Pulmonary artery endothelial cell (primary cell): Measurements from ENCODE around the gene IMMP2L. TPM values are rescaled to one million over a fixed set of nuclear protein-coding genes. Genes with fewer than 3 reads are reported as not detected.
"Not testable (repeated sequence)": the region's sequence is repeated elsewhere in the genome, so short reads cannot be mapped to it uniquely, and the experiment has no call there.

ENCODE experiments used
- DNase-seq: peaks from one replicate; pipeline ENCODE4 v3.0.0-alpha.2; 2011; ENCODE audit warnings: low read depth, low spot score
- total RNA-seq: library from RNA; depleted of rRNA; stranded (reverse); fragments of >200 nt; gene quantifications from 2 replicates; pipeline ENCODE4 v1.2.3, GENCODE V29; 2014

Gene IMMP2L
- total RNA-seq, 1 donor from 2014 or later: 9.6 TPM

DNA sequence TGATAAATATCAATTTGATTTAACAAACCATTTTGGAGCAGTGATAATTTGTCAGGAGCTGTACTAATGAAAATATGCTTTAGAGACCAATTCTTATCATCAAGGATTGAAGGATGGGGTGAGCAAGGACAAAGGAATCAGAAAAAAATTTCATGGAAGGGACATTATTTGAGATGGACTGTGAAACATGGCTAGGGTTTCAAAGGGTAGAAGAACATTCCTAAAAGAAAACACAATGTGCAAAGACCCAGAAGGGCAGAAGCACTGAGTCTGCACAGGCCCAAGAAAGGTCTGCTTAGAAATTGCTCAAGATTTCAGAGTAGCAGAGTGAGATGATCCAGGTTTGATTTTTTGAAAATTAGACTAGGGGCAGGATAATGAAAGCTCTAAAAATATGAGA is 296.9 kb downstream of the IMMP2L start:
- no peak for DNase-seq

- no peak for DNase-seq
Observed at GRCh38 chr7:111264981-111265380, 297.3 kb downstream of the IMMP2L start.

DNA sequence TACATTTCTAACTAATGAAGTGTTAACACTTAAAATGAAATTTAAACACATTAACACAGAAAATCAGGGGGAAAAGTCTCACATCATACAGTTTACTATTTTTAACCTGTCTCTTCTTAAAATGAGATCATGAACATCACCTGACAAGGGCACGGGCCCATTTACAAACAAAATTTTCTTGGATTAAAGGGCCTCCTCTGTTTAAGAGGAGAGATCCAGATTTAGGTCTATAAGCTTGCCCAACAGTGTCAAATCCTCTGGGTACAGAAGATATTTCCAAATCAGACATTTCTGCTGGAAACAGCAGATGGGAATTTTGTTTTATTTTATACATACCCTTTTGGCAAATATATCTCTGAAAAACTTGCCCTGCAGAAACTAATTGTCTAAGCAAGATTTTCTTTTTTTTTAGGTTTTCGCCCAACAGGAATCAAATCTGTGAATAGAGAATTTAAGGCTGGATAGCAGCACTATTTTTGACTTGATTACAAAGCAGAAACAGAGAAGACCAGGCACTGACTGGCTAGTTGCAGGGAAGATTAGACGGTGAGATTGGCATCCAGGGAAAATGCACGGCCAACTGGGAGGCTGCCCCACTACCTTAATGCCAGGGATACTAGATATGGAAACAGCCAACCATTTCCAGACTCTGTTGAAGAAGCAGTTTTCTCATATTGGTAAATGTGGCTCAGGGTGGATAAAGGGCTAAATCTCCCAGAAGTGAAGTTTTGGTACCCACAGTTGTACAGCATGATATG is 298.0 kb downstream of the IMMP2L start:
- DNase-seq: no peak

GRCh38 chr7:111262293-111263116 is 299.8 kb downstream of the IMMP2L start:
- DNase-seq: no peak

DNA sequence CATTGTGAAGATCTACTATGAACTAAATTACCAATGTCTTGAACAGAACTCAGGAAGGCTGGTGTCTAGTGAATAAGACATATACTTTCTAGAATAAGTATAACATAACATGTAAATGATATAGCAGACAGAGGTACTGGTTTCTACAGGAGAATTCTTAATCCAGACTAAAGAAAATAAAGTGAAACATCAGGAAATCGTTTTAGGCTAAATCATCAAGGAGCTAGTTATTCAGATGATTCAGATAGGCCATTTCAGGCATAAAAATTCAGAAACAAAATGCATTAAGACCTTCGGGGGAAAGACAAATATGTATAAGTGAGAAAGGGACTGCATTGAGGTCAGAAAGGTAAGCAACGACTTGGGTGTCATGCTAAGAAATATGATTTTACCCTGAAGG is 300.8 kb downstream of the IMMP2L start:
- no peak for DNase-seq

GRCh38 chr7:111259991-111260390 is 302.3 kb downstream of the IMMP2L start:
- DNase-seq: no peak

DNA sequence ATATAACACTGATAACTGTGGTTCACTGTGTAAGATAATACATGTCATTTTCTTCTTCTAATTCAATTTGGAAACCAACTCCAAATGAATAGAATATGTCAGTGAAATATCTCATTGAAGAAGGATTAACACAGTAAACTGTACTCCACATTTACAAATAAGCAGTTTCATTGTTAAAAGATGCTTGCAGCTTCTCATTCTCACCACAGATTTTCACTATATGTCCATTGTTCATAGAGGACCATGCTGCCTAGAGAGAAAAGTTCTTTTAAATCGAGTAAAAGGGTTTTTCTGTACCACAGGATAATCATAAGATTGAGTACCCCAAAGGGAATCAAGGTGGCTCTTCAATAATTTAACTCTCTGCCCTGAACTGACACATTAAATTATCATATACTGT is 305.9 kb downstream of the IMMP2L start:
- no peak for DNase-seq

DNA sequence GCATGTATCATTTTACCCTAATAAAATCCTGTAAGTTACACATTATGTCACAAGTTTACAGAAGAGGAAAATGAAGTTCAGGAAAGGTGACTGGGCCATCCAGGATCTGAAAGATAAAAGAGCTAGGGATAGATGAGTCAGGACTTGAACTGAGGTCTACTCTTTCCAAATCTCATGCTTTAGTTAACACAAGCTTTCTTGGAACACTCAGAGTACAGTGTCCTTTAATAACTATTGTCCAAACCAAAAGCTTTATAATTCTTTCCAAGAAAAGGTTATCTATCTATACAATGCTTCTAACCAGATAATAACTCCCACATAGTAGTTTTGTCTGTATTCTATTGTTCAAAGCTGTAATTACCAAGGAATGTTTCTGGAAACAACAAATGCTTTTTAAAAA is 306.7 kb downstream of the IMMP2L start:
- no peak for DNase-seq

DNA sequence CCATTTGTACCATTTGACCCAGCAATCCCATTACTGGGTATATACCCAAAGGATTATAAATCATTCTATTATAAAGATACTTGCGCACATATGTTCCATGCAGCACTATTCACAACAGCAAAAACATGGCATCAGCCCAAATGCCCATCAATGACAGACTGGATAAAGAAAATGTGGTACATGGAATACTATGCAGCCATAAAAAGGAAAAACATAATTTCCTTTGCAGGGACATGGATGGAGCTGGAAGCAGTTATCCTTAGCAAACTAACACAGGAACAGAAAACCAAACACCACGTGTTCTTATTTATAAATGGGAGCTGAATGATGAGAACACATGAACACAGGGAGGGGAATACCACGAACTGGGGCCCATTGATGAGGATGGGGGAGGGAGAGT is 310.9 kb downstream of the IMMP2L start:
- DNase-seq: not testable (repeated sequence)

DNA sequence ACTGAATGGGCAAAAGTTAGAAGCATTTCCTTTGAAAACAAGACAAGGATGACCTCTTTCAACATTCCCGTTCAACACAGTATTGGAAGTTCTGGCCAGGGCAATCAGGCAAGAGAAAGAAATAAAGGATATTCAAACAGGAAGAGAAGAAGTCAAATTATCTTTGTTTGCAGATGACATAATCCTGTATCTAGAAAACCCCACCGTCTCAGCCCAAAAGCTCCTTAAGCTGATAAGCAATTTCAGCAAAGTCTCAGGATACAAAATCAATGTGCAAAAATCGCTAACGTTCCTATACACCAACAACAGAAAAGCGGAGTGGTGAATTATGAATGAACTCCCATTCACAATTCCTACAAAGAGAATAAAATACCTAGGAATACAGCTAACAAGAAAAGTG is 312.5 kb downstream of the IMMP2L start:
- not testable (repeated sequence) for DNase-seq

DNA sequence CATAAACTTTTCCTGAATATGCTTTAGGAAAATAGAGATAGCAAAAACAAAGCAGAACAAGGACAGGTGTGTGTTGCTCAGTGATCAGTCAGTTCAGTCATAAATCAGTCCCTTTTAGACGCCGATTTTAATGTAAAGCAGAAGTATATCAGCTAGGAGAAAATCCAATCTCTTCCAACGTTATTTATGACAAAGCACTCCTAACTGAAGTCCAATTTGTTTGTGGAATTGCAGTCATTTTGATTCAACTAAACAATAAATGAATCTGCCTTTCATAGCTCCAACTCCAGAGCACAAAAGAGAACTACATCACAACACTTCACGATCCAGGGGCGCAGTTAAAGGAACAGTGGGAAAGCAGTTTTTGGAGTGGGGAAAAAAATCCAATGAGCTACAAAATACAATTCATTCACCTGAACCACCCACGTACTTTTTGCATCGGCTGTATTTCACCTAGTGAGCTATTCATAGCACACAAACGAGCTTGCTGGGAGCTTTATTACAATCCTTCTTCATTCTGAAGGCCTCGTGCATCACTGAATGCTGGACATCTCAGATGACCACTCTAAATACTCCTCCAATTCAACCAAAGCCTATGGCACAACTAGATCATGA is 320.0 kb downstream of the IMMP2L start:
- DNase-seq: no peak

DNA sequence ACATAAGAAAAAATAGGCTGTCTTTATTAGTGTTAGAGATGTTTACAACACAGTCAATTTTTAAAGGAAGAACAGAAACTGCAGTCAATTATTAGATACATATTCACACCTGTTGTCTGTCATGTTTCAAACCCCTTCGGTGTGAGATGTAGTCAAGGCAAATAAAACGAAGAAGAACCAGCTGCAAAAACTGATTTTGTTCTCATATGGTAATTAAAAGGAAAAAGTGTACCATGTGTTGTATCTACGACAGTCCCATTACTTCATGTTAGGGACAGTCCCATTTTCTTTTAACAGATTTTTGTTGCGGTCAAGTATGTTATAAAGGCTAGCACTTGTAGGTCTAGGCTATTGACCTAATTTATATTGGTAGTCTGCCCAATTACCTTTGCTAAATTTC is 321.9 kb downstream of the IMMP2L start:
- DNase-seq: no peak

DNA sequence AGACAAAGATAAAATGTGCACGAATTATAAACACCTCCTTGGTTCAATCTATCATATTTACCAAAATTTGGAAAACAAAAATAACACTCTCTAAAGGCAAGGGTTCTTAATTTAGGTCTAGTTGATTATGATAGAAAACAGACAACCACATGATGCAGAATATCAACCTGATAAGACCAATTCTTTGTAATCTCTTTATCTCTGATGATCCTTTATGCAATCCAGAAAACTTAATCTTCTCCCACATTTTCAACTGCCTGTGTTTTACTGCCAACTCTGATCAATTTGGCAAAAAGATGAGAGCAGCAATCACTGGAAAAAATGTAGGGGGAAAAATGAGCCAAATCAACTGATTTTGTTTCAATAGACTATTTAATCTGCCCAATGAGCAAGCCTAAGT is 322.9 kb downstream of the IMMP2L start:
- DNase-seq: no peak

DNA sequence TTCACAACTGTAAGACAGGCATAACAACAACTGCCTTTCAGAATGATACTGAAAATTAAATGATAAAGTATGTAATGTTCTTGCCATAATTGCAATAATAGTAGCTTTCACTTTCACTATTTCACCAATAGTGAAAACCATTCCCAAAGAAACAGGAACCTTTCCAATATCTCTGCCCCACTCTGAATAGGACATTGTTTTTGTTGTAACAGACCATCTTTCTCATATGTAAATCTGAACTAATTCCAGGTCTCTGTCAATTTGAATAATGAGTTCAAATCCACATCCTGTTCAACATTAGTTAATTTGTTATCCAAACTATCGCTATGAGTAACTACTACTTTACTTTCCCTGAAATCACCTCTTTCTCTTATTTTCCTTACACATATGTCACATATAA is 323.4 kb downstream of the IMMP2L start:
- no peak for DNase-seq

GRCh38 chr7:111235709-111236108 is 326.6 kb downstream of the IMMP2L start:
- no peak for DNase-seq

DNA sequence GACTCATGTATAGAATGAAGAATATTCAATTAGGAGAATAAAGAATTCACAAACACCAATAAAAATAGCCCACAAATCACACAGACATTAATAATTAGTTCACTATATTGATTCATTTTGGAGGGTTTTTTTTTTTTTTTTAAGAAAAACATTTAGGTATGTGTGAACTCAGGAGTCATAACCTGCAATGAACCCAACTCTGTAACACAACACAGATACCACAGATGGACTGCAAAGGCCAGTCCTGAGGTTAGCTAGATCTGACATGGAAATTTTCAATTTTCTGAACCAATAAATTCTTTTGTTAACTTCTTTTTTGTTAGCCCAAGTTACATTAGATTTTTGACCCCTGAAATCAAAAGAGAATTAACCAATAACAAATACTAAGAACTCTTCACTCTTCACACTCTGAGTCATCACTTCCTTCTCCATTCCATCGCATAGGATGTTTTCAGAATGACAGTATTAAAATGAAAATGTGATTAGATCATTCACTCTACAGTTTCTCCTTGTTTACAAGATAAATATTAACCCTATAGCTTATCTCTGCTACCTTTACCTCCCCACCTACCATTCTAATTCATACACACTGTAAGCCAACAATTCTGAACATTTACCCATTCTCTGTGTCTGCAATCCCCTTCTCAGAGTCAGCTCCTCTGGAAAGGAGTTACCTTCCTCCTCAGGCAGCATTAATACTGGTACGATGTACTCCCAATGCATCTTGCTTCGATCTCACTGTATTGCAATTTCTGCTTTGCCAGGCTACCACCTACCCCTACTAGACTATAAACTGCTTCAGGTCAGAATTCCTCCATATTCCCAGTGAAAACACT is 329.8 kb downstream of the IMMP2L start:
- DNase-seq: peak; percentile 39

DNA sequence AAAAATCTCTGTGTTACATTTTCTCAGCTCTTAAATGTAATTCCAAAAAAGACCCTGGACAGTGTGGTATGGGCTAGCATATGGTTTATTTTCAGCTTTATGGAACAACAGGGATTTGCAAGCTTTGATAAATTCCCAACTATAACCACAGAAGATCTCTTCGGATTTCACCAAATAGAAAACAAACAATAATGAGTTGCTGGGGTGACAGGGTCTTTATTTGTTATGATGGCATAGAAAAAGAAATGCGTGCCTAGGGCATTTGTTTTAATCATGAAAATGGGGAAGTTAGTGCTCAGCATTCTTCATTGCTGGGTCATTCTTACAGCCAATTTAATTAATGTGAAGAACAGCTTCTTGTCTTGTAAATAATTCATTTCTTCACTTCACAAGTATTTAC is 332.4 kb downstream of the IMMP2L start:
- DNase-seq: no peak

DNA sequence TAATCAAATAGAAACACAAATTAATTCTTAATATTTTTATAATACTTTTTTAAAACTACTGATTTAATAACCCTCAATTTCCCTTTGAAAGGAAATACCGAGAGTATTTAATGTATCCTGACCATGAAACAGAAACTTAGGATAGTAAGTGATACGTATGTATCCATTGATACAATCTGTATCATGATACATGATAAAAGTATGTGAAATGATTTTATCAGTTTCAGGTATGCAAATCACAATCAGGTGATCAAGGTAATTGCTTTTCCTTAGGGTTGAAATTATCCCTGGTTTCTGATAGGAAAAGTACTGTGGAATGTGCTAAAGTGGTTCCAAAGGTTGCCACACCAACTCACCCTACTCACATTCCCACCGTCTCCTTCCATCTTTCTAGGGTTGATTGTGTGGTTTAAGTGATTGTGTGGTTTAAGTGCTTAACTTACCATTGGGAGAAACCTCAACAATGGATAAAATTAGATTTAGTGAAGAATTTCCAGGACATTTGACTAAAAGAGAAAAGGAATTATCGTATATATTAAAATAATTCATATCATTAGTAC is 333.0 kb downstream of the IMMP2L start:
- no peak for DNase-seq

DNA sequence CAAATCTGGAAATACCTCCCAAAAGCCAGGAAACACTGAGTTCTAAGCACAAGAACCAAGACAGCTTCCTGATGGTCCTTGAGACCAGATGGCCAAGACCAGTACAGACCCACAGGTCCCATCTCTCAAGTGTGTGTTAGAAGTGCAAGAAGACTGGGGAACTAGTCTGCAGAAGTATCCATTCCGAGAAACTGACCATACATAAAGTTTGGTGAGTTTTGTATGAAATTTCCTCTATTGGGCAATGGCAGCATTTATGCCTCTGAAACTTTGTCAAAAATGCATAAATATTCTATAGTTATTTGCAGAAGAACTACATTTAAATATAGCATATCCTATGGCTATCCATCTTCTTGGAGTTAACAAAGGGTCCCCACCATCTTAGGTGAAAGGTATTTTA is 333.9 kb downstream of the IMMP2L start:
- DNase-seq: no peak

DNA sequence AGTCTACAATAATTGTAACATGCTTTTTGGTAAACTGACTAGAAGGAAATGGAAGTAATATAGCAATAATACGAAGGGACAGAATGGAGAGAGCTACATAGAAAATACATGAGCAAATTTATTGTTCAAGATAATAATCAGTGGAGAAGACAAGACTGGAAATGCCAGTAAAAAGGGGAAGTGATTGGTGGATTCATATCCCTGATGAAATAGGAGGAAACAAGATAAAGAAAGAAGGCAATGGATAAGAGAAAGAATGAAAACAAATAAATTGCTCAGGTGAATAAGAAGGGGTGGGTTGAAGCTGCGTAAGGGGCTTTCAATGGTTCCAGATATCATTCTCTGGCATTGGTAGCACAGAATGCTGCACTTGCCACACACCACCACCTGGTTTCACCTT is 335.5 kb downstream of the IMMP2L start:
- no peak for DNase-seq
